Measurements from ENCODE around the gene C4orf17.

Gene C4orf17

DNA sequence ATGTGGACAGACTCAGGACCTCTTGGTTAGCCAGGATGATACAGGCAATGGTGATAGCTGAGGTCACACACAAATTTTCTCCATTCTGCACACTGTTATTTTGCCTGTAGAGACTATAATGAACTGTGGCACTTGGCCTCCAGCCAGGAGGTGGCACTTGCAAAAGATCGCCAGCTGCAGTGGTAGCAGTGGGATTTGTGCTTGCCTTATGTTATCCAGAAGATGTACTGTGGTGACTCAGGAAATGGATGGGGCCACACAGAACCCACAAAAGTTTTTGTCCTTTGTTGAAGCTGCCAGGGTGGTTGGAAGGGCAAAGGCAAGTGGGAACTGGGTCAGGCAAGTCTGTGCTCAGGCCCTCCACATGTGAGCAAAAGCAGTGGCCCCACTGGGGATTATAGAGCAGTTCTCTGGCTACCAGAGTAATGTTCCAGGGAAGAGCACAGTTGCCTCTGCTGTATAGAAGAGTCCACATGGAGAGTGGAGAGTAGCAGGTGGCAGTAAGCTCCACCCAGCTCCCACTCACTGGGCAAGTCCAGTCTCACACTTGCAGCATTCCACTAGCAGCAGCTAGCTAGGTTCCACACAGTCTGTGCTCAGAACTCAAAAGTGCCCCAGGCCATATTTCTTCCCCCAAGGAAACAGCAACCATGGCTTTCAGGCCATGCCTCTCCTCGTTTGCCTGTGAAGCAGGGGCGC lies 5.9 kb upstream of the C4orf17 start:
- TF ChIP-seq, protein P1, sequence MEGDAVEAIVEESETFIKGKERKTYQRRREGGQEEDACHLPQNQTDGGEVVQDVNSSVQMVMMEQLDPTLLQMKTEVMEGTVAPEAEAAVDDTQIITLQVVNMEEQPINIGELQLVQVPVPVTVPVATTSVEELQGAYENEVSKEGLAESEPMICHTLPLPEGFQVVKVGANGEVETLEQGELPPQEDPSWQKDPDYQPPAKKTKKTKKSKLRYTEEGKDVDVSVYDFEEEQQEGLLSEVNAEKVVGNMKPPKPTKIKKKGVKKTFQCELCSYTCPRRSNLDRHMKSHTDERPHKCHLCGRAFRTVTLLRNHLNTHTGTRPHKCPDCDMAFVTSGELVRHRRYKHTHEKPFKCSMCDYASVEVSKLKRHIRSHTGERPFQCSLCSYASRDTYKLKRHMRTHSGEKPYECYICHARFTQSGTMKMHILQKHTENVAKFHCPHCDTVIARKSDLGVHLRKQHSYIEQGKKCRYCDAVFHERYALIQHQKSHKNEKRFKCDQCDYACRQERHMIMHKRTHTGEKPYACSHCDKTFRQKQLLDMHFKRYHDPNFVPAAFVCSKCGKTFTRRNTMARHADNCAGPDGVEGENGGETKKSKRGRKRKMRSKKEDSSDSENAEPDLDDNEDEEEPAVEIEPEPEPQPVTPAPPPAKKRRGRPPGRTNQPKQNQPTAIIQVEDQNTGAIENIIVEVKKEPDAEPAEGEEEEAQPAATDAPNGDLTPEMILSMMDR (conservative IDR thresholded peaks at IDR 0.05; ENCODE audit: control insufficient read depth, insufficient read depth, low read depth, low read length), result no peak
- no peak for DNase-seq (ENCODE audit: low read depth)
- H3K4me3 ChIP-seq (ENCODE audit: control insufficient read depth, low read depth, low read length), result no peak overlapping the region

DNA sequence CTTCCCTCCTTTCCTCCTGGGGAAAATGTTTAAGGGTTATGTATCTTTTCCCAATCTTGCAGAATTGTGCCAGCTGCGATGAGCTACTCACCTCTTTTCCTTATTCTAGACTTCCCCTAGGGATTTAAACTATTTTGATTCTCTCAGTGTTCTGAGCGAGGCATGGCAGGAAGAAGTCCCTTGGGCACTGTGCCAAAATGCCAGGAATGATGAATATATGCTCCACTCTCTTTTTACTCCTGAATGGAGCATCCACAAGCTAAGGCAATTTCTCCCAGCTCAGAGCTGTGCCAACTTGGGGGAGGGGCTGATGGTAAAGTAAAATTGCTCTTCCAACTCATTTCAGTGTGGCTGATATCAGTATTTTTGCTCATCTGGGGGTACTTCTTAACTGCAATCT lies 4.0 kb upstream of the C4orf17 start:
- peak; percentile 5 for DNase-seq (ENCODE audit: low read depth)
- H3K4me3 ChIP-seq (ENCODE audit: control insufficient read depth, low read depth, low read length), result no peak overlapping the region
- TF ChIP-seq, protein P1 (conservative IDR thresholded peaks at IDR 0.05; ENCODE audit: control insufficient read depth, insufficient read depth, low read depth, low read length), result no peak

DNA sequence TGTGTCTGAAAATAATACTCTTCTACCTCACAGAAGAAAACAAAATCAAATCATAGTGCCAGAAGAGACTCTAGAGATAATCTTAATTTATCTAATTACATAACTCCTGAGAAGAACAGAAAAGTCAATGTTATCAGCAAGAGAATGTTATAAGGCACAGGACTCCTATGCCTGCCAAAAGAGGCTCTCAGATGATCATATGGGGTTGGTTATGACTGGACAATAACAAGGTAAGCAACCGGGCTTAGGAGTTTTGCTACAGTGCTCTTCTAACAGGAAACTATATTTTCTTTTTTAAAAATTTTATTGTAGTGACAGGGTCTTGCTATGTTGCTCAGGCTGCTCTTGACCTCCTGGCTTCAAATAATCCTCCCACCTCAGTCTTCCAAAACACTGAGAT lies 3.5 kb upstream of the C4orf17 start:
- DNase-seq (ENCODE audit: low read depth), result no peak
- H3K4me3 ChIP-seq (ENCODE audit: control insufficient read depth, low read depth, low read length), result no peak overlapping the region
- TF ChIP-seq, protein P1 (conservative IDR thresholded peaks at IDR 0.05; ENCODE audit: control insufficient read depth, insufficient read depth, low read depth, low read length), result no peak

DNA sequence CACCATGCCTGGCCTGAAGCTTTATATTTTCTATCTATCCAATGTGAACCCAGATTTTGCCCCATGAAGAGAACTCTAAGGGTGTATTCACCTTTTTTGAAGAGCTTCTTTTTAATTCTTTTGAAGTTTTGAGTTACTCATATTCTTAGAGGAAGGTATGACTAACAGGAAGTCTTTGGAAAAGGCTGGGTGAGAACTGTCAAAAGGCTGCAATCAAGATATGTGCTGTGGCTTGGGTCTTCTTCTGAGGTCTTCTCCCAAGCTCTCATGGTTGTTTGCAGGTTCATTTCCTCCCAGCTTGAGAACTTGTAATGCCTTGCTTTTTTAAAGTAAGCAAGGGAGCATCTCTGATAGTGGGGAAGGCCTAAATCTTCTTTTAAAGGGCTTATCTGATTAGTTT lies 3.1 kb upstream of the C4orf17 start:
- TF ChIP-seq, protein P1 (conservative IDR thresholded peaks at IDR 0.05; ENCODE audit: control insufficient read depth, insufficient read depth, low read depth, low read length), result no peak
- no peak overlapping the region for H3K4me3 ChIP-seq (ENCODE audit: control insufficient read depth, low read depth, low read length)
- no peak for DNase-seq (ENCODE audit: low read depth)

DNA sequence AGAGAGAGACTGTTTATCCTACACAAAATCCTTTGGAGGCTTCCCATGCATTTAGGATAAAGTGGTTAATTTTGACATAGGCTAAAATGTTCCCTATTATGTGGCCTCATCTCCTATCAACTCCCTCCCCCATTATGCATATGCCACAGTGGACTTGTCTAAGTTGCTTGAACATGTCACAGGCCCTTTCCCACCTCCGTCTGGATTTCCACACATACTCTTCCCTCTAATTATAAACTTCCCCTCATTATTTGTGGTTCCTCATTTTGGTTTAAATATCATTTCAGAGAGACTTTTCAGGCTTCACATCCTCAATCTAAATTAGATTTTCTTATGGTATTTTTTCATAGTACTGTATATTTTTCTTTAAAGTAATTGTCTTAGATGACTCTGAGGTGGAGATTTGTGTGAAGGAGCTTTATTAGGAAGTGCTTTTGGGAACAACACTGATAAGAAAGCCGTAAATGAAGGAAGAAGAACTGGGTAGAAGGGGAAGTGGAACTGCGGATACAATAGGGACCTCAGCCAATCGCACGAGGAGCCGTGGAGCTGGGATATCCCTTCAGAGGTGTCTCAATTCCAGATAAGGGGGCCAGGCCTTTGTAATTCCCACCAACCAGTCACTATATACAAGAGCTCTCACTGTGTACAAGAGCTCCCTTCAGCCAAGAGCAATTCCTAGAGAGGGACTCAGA lies 7.9 kb downstream of the C4orf17 start:
- TF ChIP-seq, protein P1 (conservative IDR thresholded peaks at IDR 0.05; ENCODE audit: control insufficient read depth, insufficient read depth, low read depth, low read length), result no peak
- DNase-seq (ENCODE audit: low read depth), result no peak
- no peak overlapping the region for H3K4me3 ChIP-seq (ENCODE audit: control insufficient read depth, low read depth, low read length)

DNA sequence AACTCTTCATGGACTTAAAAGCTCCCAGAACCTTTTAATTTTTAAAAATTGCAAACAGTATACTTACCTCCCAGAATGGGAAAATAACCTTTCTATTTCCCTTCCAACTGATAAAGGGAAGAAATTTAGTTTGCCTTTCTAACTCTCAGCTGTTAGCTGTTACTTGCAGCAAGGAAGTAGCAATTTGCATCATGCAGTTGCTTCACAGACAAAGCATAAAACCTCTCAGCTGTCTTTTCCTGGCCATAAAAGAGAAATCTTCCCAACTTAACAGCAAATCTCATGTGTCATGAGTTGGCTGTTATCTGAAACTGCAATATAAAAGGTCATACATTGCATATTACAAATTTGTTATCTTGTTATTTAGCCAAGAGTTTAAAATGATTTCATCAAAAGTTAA lies 18.4 kb downstream of the C4orf17 start:
- TF ChIP-seq, protein P1 (conservative IDR thresholded peaks at IDR 0.05; ENCODE audit: control insufficient read depth, insufficient read depth, low read depth, low read length), result no peak
- peak; percentile 11 for DNase-seq (ENCODE audit: low read depth)
- H3K4me3 ChIP-seq (ENCODE audit: control insufficient read depth, low read depth, low read length), result no peak overlapping the region
